GM23338 (cell line): Measurements from ENCODE around the gene GFER.

ENCODE experiments used
- EZH2 ChIP-seq: fragments of 200-600 bp; sonication (generic); IDR thresholded peaks from one replicate; pipeline ENCODE4 v1.8.0; 2017; ENCODE audit warnings: antibody characterized with exemption, mild to moderate bottlenecking, low read depth; ENCODE audit not compliant: unreplicated experiment
- POLR2AphosphoS5 ChIP-seq: IDR thresholded peaks from 2 replicates; pipeline ENCODE4 v1.6.1; 2016; ENCODE audit warnings: antibody characterized with exemption, low read depth
- TF ChIP-seq, protein P1 (sequence below), 2 experiments: fragments of 200-600 bp in 1 of 2; sonication (generic) in 1 of 2; conservative IDR thresholded peaks; 2 replicates each; pipeline versions ENCODE4 v1.5.1 to v1.6.1; 2016 to 2017; ENCODE audit warnings: antibody characterized with exemption in 2 of 2, low read depth in 2 of 2, mild to moderate bottlenecking in 2 of 2, moderate library complexity in 1 of 2

DNA sequence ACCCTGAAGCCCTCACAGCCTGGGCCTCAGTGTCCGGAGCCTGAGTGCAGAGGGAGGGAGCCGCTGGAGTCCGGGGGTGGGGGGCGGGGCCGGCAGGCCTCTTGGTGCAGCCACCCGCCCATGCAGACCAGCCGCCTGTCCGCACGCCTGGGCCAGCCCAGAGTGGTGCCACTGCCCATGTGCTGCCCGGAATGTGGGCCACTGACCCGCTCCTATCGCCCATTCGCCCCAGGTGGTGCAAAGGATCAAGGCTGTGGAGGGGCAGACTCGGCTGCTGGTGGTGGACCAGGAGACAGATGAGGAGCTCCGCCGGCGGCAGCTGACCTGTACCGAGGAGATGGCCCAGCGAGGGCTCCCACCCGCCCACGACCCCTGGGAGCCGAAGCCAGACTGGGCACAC, 45.4 kb downstream of the GFER start:
- TF ChIP-seq, protein P1, sequence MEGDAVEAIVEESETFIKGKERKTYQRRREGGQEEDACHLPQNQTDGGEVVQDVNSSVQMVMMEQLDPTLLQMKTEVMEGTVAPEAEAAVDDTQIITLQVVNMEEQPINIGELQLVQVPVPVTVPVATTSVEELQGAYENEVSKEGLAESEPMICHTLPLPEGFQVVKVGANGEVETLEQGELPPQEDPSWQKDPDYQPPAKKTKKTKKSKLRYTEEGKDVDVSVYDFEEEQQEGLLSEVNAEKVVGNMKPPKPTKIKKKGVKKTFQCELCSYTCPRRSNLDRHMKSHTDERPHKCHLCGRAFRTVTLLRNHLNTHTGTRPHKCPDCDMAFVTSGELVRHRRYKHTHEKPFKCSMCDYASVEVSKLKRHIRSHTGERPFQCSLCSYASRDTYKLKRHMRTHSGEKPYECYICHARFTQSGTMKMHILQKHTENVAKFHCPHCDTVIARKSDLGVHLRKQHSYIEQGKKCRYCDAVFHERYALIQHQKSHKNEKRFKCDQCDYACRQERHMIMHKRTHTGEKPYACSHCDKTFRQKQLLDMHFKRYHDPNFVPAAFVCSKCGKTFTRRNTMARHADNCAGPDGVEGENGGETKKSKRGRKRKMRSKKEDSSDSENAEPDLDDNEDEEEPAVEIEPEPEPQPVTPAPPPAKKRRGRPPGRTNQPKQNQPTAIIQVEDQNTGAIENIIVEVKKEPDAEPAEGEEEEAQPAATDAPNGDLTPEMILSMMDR (conservative IDR thresholded peaks at IDR 0.05; ENCODE audit: low read depth in 2 of 2), result no peak
- TF ChIP-seq EZH2, result no peak
- TF ChIP-seq POLR2AphosphoS5, result no peak
